NCI-H748 treated with DMSO at 0.1 percent for 48 hours (cell line): ENCODE results near the gene RPGR.
A peak's percentile ranks its signal among the peaks of the same experiment; 100 is the strongest.

ENCODE experiments used
- DNase-seq: peaks from one replicate; lab custom pipeline; 2025; lab: John Stamatoyannopoulos, UW

The RPGR gene

GRCh38 chrX:38262715-38263620 is 64.3 kb downstream of the RPGR start:
- DNase-seq: no peak

GRCh38 chrX:38260231-38260630 is 67.1 kb downstream of the RPGR start:
- peak; percentile 5 for DNase-seq

- no peak for DNase-seq
Observed at GRCh38 chrX:38256019-38256418, 71.3 kb downstream of the RPGR start.

- DNase-seq: no peak
Observed at GRCh38 chrX:38249965-38250364, 77.3 kb downstream of the RPGR start.

- no peak for DNase-seq
Observed at GRCh38 chrX:38247051-38247450, 80.3 kb downstream of the RPGR start.

GRCh38 chrX:38240541-38240940 is 86.8 kb downstream of the RPGR start:
- no peak for DNase-seq

GRCh38 chrX:38236901-38237615 is 90.3 kb downstream of the RPGR start:
- DNase-seq: no peak

- no peak for DNase-seq
Observed at GRCh38 chrX:38233891-38234667, 93.2 kb downstream of the RPGR start.

- DNase-seq: no peak
Observed at GRCh38 chrX:38232079-38232686, 95.1 kb downstream of the RPGR start.

GRCh38 chrX:38225093-38225492 is 102.2 kb downstream of the RPGR start:
- DNase-seq: no peak

GRCh38 chrX:38224160-38224559 is 103.1 kb downstream of the RPGR start:
- no peak for DNase-seq

GRCh38 chrX:38221391-38221929 is 105.8 kb downstream of the RPGR start:
- DNase-seq: no peak

GRCh38 chrX:38220415-38221390 is 106.6 kb downstream of the RPGR start, which contains the start of gene SRPX:
SRPX (minus strand) TSS chrX:38220871; CDS start chrX:38220792, 79 bp downstream.
- DNase-seq: no peak

- DNase-seq: no peak
Observed at GRCh38 chrX:38220024-38220414, 107.3 kb downstream of the RPGR start.
